GM21528 (cell line): ENCODE data around the gene MOV10L1.

Experiments used
- ATAC-seq: cut with Tn5 transposase; IDR thresholded peaks from one replicate; pipeline ENCODE4 v1.9.1; 2021; ENCODE audit warnings: mild to moderate bottlenecking, moderate library complexity; ENCODE audit not compliant: unreplicated experiment, low FRiP score

The MOV10L1 gene

GRCh38 chr22:50089682-50090411, at the start of gene MOV10L1:
Gene MOV10L1 (plus strand): TSS chr22:50090006. CDS start chr22:50090089, 83 bp downstream.
- ATAC-seq, result no peak

GRCh38 chr22:50040717-50041116, 49.1 kb upstream of the MOV10L1 start:
- ATAC-seq, result no peak

- no peak for ATAC-seq
These were observed 48.3 kb upstream of the MOV10L1 start for GRCh38 chr22:50041361-50042065.

- no peak for ATAC-seq
These were observed 45.2 kb upstream of the MOV10L1 start for GRCh38 chr22:50044485-50045118.

- no peak for ATAC-seq
These were observed 44.4 kb upstream of the MOV10L1 start for GRCh38 chr22:50045211-50046018.

- no peak for ATAC-seq
These were observed 43.8 kb upstream of the MOV10L1 start for GRCh38 chr22:50046019-50046415.

- ATAC-seq, result no peak
These were observed 43.1 kb upstream of the MOV10L1 start for GRCh38 chr22:50046481-50047245.

- no peak for ATAC-seq
These were observed 42.5 kb upstream of the MOV10L1 start for GRCh38 chr22:50047346-50047745.

- no peak for ATAC-seq
These were observed 41.6 kb upstream of the MOV10L1 start for GRCh38 chr22:50048061-50048765.

- no peak for ATAC-seq
These were observed 41.0 kb upstream of the MOV10L1 start for GRCh38 chr22:50048836-50049235.

GRCh38 chr22:50049299-50050195, 40.3 kb upstream of the MOV10L1 start:
- ATAC-seq, result no peak

- ATAC-seq, result no peak
These were observed 37.9 kb upstream of the MOV10L1 start for GRCh38 chr22:50051930-50052329.

GRCh38 chr22:50053861-50054260, 35.9 kb upstream of the MOV10L1 start:
- no peak for ATAC-seq

- no peak for ATAC-seq
These were observed 33.4 kb upstream of the MOV10L1 start for GRCh38 chr22:50056214-50056972.

GRCh38 chr22:50057278-50058060, 32.3 kb upstream of the MOV10L1 start:
- no peak for ATAC-seq

GRCh38 chr22:50058061-50058905, 31.5 kb upstream of the MOV10L1 start, which contains the start of gene TTLL8:
Gene TTLL8 (minus strand): TSS chr22:50058298.
- no peak for ATAC-seq
